Kidney (tissue), 14 donors: ENCODE measurements around the gene GMNC. TPM values are rescaled to one million over a fixed set of nuclear protein-coding genes. Genes with fewer than 3 reads are reported as not detected.

Source experiments
- DNase-seq, 5 donors: peaks; one replicate each; pipeline ENCODE4 v3.0.0-alpha.2; 2013 to 2020
- FAIRE-seq: peaks from 2 replicates; lab custom pipeline; 2012; peaks lifted over from hg19 to GRCh38; lab: Jason Lieb, UNC
- H3K27ac ChIP-seq, 2 donors: one replicate each; pipeline ENCODE4 v1.7.0; 2013; ENCODE audit warnings: low read depth in 2 of 2, low read length in 2 of 2, inconsistent platforms in 1 of 2
- H3K27me3 ChIP-seq: one replicate; pipeline ENCODE4 v1.7.1; 2013; ENCODE audit warnings: low read length, inconsistent platforms; ENCODE audit not compliant: control insufficient read depth, insufficient read depth
- H3K36me3 ChIP-seq, 3 donors: one replicate each; pipeline versions ENCODE4 v1.7.0 to v1.7.1; 2013; ENCODE audit warnings: low read length in 3 of 3, control low read depth in 1 of 3, inconsistent platforms in 1 of 3; ENCODE audit not compliant: insufficient read depth in 3 of 3, control insufficient read depth in 2 of 3
- H3K4me1 ChIP-seq, 3 donors: one replicate each; pipeline versions ENCODE4 v1.7.0 to v1.7.1; 2013; ENCODE audit warnings: low read length in 3 of 3, inconsistent platforms in 1 of 3, low read depth in 1 of 3; ENCODE audit not compliant: control insufficient read depth in 2 of 3, insufficient read depth in 2 of 3
- H3K4me3 ChIP-seq, 3 donors: one replicate each; pipeline versions ENCODE4 v1.7.0 to v1.8.1; 2013; ENCODE audit warnings: low read length in 3 of 3, control low read depth in 1 of 3, inconsistent platforms in 1 of 3
- H3K9ac ChIP-seq, 3 donors: one replicate each; pipeline versions ENCODE4 v1.7.0 to v1.7.1; 2013; ENCODE audit warnings: low read length in 3 of 3, control low read depth in 1 of 3, inconsistent platforms in 1 of 3
- H3K9me3 ChIP-seq, 3 donors: one replicate each; pipeline versions ENCODE4 v1.7.0 to v1.7.1; 2013; ENCODE audit warnings: low read length in 3 of 3, control low read depth in 1 of 3, inconsistent platforms in 1 of 3; ENCODE audit not compliant: control insufficient read depth in 2 of 3, insufficient read depth in 1 of 3
- CTCF ChIP-seq: IDR thresholded peaks from 3 replicates; pipeline ENCODE4 v1.5.1; 2012; ENCODE audit warnings: mild to moderate bottlenecking, moderate library complexity, borderline replicate concordance; ENCODE audit not compliant: insufficient read depth; ENCODE audit errors: extremely low read depth
- intact Hi-C: fragments of 100-400 bp; cut with DNase I; formaldehyde crosslinking; loops from one replicate; pipeline ENCODE4 v1.11.1; 2022
- polyA plus RNA-seq: library from polyadenylated mRNA; stranded (reverse); fragments of 350-450 nt; fragmentation: Illumina TruSeq; extraction: RNeasy Lipid Tissue Mini Kit (QIAGEN cat#74804); gene quantifications from one replicate; pipeline ENCODE4 v1.2.3, GENCODE V29; 2014; ENCODE audit warnings: low read depth, low replicate concordance; ENCODE audit not compliant: insufficient read depth
- total RNA-seq: library from RNA; stranded (reverse); fragmentation: NEBNext Ultra II Directional; extraction: Animal tissue kit (Norgen Biotek cat#: 25700); gene quantifications from one replicate; pipeline ENCODE4 v1.2.1, GENCODE V29; 2021
- donor health status: control.
- donor health status: control.
- donor health status: control.
- donor health status: control.
- donor health status: control.
- donor health status: DM: yes; HTN: yes; CAD: no.
- donor health status: Normal renal cell carcinoma (clear cell type).

Gene GMNC
- total and polyA plus RNA-seq, 2 donors from 2014 or later = 1.9 to 2.1 TPM

- no peaks in the 10 kb centered on the region for H3K9me3 ChIP-seq
- H3K9ac ChIP-seq = peak overlapping the region in 1 of 3 donors; percentile 53
- no peak for DNase-seq
- FAIRE-seq = no peak
- no peaks in the 10 kb centered on the region for H3K36me3 ChIP-seq
- H3K4me3 ChIP-seq = peak overlapping the region in 2 of 3 donors; percentile 63 to 77
- no peaks in the 10 kb centered on the region for H3K4me1 ChIP-seq
- H3K27ac ChIP-seq = peak overlapping the region; percentile 23 to 26
- TF ChIP-seq CTCF = no peak
- H3K27me3 ChIP-seq = no peaks in the 10 kb centered on the region
- intact Hi-C loops = no loop called here
Observed at GRCh38 chr3:190864002-190864401, 1.5 kb upstream of the GMNC start.

- DNase-seq (no peak), FAIRE-seq (no peak)
- Histone ChIP-seq H3K36me3 (no peaks in the 10 kb centered on the region), H3K4me3 (peak overlapping the region; percentile 43 to 82 (median 77)), H3K27ac (peak overlapping the region; percentile 1 to 15), H3K9me3 (no peaks in the 10 kb centered on the region), H3K27me3 (no peaks in the 10 kb centered on the region), H3K4me1 (no peaks in the 10 kb centered on the region), H3K9ac (peak overlapping the region in 1 of 3 donors; percentile 2)
- TF ChIP-seq CTCF = no peak
- intact Hi-C loops = no loop called here
Observed at GRCh38 chr3:190863119-190863465, 598 bp upstream of the GMNC start.

GRCh38 chr3:190860521-190860920 is 2.0 kb downstream of the GMNC start:
- Histone ChIP-seq H3K27me3 (no peaks in the 10 kb centered on the region), H3K27ac (no peak overlapping the region), H3K4me3 (peak overlapping the region in 1 of 3 donors; percentile 22), H3K9ac (no peak overlapping the region), H3K36me3 (no peaks in the 10 kb centered on the region), H3K9me3 (no peaks in the 10 kb centered on the region), H3K4me1 (no peaks in the 10 kb centered on the region)
- DNase-seq (peak in 1 of 5 donors; percentile 19), FAIRE-seq (no peak)
- intact Hi-C loops = no loop called here
- no peak for TF ChIP-seq CTCF

- Histone ChIP-seq H3K4me1 (no peaks in the 10 kb centered on the region), H3K4me3 (no peak overlapping the region), H3K9me3 (no peaks in the 10 kb centered on the region), H3K27me3 (no peaks in the 10 kb centered on the region), H3K36me3 (no peaks in the 10 kb centered on the region), H3K27ac (no peak overlapping the region), H3K9ac (no peak overlapping the region)
- no peak for DNase-seq
- no peak for TF ChIP-seq CTCF
- intact Hi-C loops = no loop called here
- no peak for FAIRE-seq
Observed at GRCh38 chr3:190855151-190855550, 7.3 kb downstream of the GMNC start.
